Nephron (organoid): Measurements from ENCODE around the gene PTRHD1.

Experiments
- H3K27ac Mint-ChIP-seq, 3 experiments: 2 replicates each; pipeline ENCODE4 v1.8.0; 2020; ENCODE audit warnings: mixed read lengths in 3 of 3, mild to moderate bottlenecking in 2 of 3, moderate library complexity in 1 of 3
- H3K27me3 Mint-ChIP-seq: 2 replicates; pipeline ENCODE4 v1.8.0; 2021; ENCODE audit warnings: low read depth, mild to moderate bottlenecking, moderate library complexity, mixed read lengths
- H3K36me3 Mint-ChIP-seq: 2 replicates; pipeline ENCODE4 v1.8.0; 2020; ENCODE audit warnings: low read depth, mixed read lengths
- H3K4me1 Mint-ChIP-seq: 2 replicates; pipeline ENCODE4 v1.8.0; 2020; ENCODE audit warnings: mixed read lengths
- H3K4me3 Mint-ChIP-seq, 3 experiments: 2 replicates each; pipeline ENCODE4 v1.8.0; 2020; ENCODE audit warnings: mild to moderate bottlenecking in 3 of 3, mixed read lengths in 3 of 3, moderate library complexity in 2 of 3
- H3K9me3 Mint-ChIP-seq: 2 replicates; pipeline ENCODE4 v1.8.0; 2020; ENCODE audit warnings: mixed read lengths
- CTCF ChIP-seq, 3 experiments: fragments of 200-600 bp; sonication (generic); IDR thresholded peaks; one replicate each; pipeline ENCODE4 v1.5.0; 2021; ENCODE audit warnings: antibody characterized with exemption in 3 of 3; ENCODE audit not compliant: unreplicated experiment in 3 of 3

The PTRHD1 gene

GRCh38 chr2:24788816-24789215 lies 4.4 kb downstream of the PTRHD1 start:
- no peak for TF ChIP-seq CTCF (IDR thresholded peaks at IDR 0.05; ENCODE audit: unreplicated experiment in 3 of 3)

GRCh38 chr2:24787532-24787931 lies 5.7 kb downstream of the PTRHD1 start:
- peak overlapping the region in 1 of 3 experiments; percentile 2 for H3K27ac Mint-ChIP-seq

More at GRCh38 chr2:24788816-24789215, 4.4 kb downstream of the PTRHD1 start:
- Mint-ChIP-seq H3K4me3 (peak overlapping the region in 1 of 3 experiments; percentile 63), H3K27me3 (no peaks in the 10 kb centered on the region), H3K27ac (no peak overlapping the region), H3K36me3 (peaks cover 9% of the 10 kb centered on the region), H3K9me3 (no peaks in the 10 kb centered on the region), H3K4me1 (peaks cover 29% of the 10 kb centered on the region)

GRCh38 chr2:24785671-24786321 lies 7.4 kb downstream of the PTRHD1 start:
- Mint-ChIP-seq H3K4me1 (peaks cover 15% of the 10 kb centered on the region), H3K4me3 (no peak overlapping the region), H3K27ac (peak overlapping the region in 1 of 3 experiments; percentile 24), H3K27me3 (no peaks in the 10 kb centered on the region), H3K36me3 (peaks cover 9% of the 10 kb centered on the region), H3K9me3 (no peaks in the 10 kb centered on the region)
- TF ChIP-seq CTCF (IDR thresholded peaks at IDR 0.05; ENCODE audit: unreplicated experiment in 3 of 3), result no peak

More at GRCh38 chr2:24787532-24787931, 5.7 kb downstream of the PTRHD1 start:
- H3K27me3 Mint-ChIP-seq, result no peaks in the 10 kb centered on the region
- TF ChIP-seq CTCF (IDR thresholded peaks at IDR 0.05; ENCODE audit: unreplicated experiment in 3 of 3), result no peak
- no peak overlapping the region for H3K4me3 Mint-ChIP-seq
- H3K4me1 Mint-ChIP-seq, result peaks cover 20% of the 10 kb centered on the region
- H3K36me3 Mint-ChIP-seq, result peaks cover 9% of the 10 kb centered on the region
- H3K9me3 Mint-ChIP-seq, result no peaks in the 10 kb centered on the region

- Mint-ChIP-seq H3K9me3 (no peaks in the 10 kb centered on the region), H3K27ac (no peak overlapping the region), H3K27me3 (no peaks in the 10 kb centered on the region), H3K36me3 (peaks cover under 1% of the 10 kb centered on the region), H3K4me1 (peaks cover 11% of the 10 kb centered on the region), H3K4me3 (no peak overlapping the region)
- TF ChIP-seq CTCF (IDR thresholded peaks at IDR 0.05; ENCODE audit: unreplicated experiment in 3 of 3), result no peak
These were observed 9.6 kb downstream of the PTRHD1 start for GRCh38 chr2:24783641-24784040.

GRCh38 chr2:24779116-24779515 lies 14.1 kb downstream of the PTRHD1 start:
- Mint-ChIP-seq H3K36me3 (no peaks in the 10 kb centered on the region), H3K9me3 (no peaks in the 10 kb centered on the region), H3K27ac (no peak overlapping the region), H3K27me3 (no peaks in the 10 kb centered on the region), H3K4me1 (no peaks in the 10 kb centered on the region), H3K4me3 (no peak overlapping the region)
- TF ChIP-seq CTCF (IDR thresholded peaks at IDR 0.05; ENCODE audit: unreplicated experiment in 3 of 3), result no peak

GRCh38 chr2:24774373-24774772 lies 18.8 kb downstream of the PTRHD1 start:
- no peak overlapping the region for H3K4me3 Mint-ChIP-seq
- H3K27ac Mint-ChIP-seq, result no peak overlapping the region
- H3K4me1 Mint-ChIP-seq, result peaks cover 28% of the 10 kb centered on the region
- H3K36me3 Mint-ChIP-seq, result peaks cover 21% of the 10 kb centered on the region
- no peak for TF ChIP-seq CTCF (IDR thresholded peaks at IDR 0.05; ENCODE audit: unreplicated experiment in 3 of 3)
- no peaks in the 10 kb centered on the region for H3K9me3 Mint-ChIP-seq
- no peaks in the 10 kb centered on the region for H3K27me3 Mint-ChIP-seq
